ENCODE results near the gene SORBS2.

SORBS2 gene

GRCh38 chr4:185764876-185765275 lies 47.1 kb downstream of the SORBS2 start:
- no peak for TF ChIP-seq ZFP3 (CRISPR knock-in tag; IDR thresholded peaks at IDR 0.05)
- TF ChIP-seq TSHZ2 (CRISPR knock-in tag; IDR thresholded peaks at IDR 0.05) = no peak
- no peak for TF ChIP-seq CSRNP3 (CRISPR knock-in tag; IDR thresholded peaks at IDR 0.05)
- ATAC-seq = no peak

- TF ChIP-seq CSDC2 (CRISPR knock-in tag; IDR thresholded peaks at IDR 0.05) (no peak), ZNF565 (CRISPR knock-in tag; conservative IDR thresholded peaks at IDR 0.05; ENCODE audit: low read depth) (no peak), OSR1 (CRISPR knock-in tag; IDR thresholded peaks at IDR 0.05) (no peak), SNAI2 (CRISPR knock-in tag; IDR thresholded peaks at IDR 0.05) (no peak), RARB (CRISPR knock-in tag; IDR thresholded peaks at IDR 0.05) (no peak), CSRNP3 (CRISPR knock-in tag; IDR thresholded peaks at IDR 0.05) (no peak), ESRRG (CRISPR knock-in tag; IDR thresholded peaks at IDR 0.05) (no peak), ARNTL (CRISPR knock-in tag; IDR thresholded peaks at IDR 0.05; ENCODE audit: borderline replicate concordance, low read depth) (no peak), TCF4 (CRISPR knock-in tag; IDR thresholded peaks at IDR 0.05; ENCODE audit: borderline replicate concordance) (no peak)
- ATAC-seq = no peak
These were observed 50.4 kb downstream of the SORBS2 start for GRCh38 chr4:185761352-185762235.

- TF ChIP-seq OSR1 (CRISPR knock-in tag; IDR thresholded peaks at IDR 0.05) (no peak), CSRNP3 (CRISPR knock-in tag; IDR thresholded peaks at IDR 0.05) (no peak), ZNF565 (CRISPR knock-in tag; conservative IDR thresholded peaks at IDR 0.05; ENCODE audit: low read depth) (no peak), CSDC2 (CRISPR knock-in tag; IDR thresholded peaks at IDR 0.05) (no peak), PPARA (CRISPR knock-in tag; IDR thresholded peaks at IDR 0.05; ENCODE audit: borderline replicate concordance) (no peak), PATZ1 (CRISPR knock-in tag; IDR thresholded peaks at IDR 0.05; ENCODE audit: borderline replicate concordance) (no peak), POU6F1 (CRISPR knock-in tag; IDR thresholded peaks at IDR 0.05; ENCODE audit: borderline replicate concordance, low read depth) (no peak), SNAI2 (CRISPR knock-in tag; IDR thresholded peaks at IDR 0.05) (no peak), ZNF70 (CRISPR knock-in tag; IDR thresholded peaks at IDR 0.05) (no peak), ZFP30 (CRISPR knock-in tag; IDR thresholded peaks at IDR 0.05) (no peak), TSHZ2 (CRISPR knock-in tag; IDR thresholded peaks at IDR 0.05) (no peak), ESRRG (CRISPR knock-in tag; IDR thresholded peaks at IDR 0.05) (no peak), RARB (CRISPR knock-in tag; IDR thresholded peaks at IDR 0.05) (no peak), ZNF8 (CRISPR knock-in tag; IDR thresholded peaks at IDR 0.05) (no peak), BACH2 (CRISPR knock-in tag; IDR thresholded peaks at IDR 0.05; ENCODE audit: borderline replicate concordance) (no peak), ARNTL (CRISPR knock-in tag; IDR thresholded peaks at IDR 0.05; ENCODE audit: borderline replicate concordance, low read depth) (no peak), GLIS3 (CRISPR knock-in tag; IDR thresholded peaks at IDR 0.05) (no peak), ISL1 (CRISPR knock-in tag; IDR thresholded peaks at IDR 0.05) (no peak), ZFP3 (CRISPR knock-in tag; IDR thresholded peaks at IDR 0.05) (no peak)
- ATAC-seq = no peak
These were observed 53.2 kb downstream of the SORBS2 start for GRCh38 chr4:185758807-185759206.

Measured in SK-N-SH treated with all-trans-retinoic acid at 6 μM for 48 hours (cell line).